ENCODE results near the gene EHBP1L1.
"Not testable (repeated sequence)": the region's sequence is repeated elsewhere in the genome, so short reads cannot be mapped to it uniquely, and the experiment has no call there.

EHBP1L1 gene

DNA sequence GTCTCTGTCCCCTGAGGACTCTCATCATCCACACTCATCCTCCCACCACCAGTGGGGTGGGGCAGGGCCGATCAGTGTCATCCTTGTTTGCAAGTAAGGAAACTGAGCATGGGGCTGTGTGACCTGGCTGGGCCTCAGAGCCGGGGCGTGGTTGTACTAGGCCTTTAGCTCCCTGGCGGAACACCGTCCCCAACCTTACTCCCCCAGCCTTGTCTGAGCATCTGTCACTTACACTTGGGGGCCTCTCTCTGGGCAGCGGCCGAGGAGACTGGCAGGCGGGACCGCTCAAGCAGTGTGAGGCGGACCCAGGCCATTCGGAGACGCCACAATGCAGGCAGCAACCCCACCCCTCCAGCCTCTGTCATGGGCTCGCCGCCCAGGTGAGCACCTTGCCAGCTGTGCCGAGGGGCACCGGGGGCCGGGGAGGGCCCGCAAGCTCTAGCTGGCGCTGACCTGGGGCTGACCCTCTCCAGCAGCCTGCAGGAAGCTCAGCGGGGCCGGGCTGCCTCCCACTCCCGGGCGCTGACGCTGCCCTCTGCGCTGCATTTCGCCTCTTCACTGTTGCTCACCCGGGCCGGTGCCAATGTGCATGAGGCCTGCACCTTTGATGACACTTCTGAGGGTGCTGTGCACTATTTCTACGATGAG, 43.6 kb downstream of the EHBP1L1 start:
- no peak for DNase-seq

- no peak for DNase-seq
Observed at GRCh38 chr11:65620666-65621065, 44.8 kb downstream of the EHBP1L1 start.

DNA sequence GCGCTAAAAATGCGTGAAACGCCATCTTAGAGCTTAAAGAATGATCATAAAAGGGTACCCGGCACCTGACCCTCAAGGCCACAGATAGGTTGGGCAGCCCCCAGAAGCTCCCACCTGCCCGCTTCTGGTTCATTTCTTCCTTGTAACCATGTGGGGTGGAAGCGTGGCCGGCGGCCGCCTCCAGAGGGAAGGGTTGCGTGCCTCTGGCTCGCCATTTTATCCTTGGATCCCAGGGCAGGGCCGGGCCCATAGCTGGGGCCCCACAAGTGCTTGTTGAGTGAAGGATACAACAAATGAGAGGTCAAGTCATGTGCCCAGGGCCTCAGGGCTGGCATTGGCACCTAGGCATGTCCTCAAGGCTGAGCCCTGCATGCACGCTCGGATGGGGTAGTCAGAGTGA, 45.6 kb downstream of the EHBP1L1 start:
- no peak for DNase-seq

- no peak for DNase-seq
Observed at GRCh38 chr11:65622011-65622410, 46.2 kb downstream of the EHBP1L1 start.

DNA sequence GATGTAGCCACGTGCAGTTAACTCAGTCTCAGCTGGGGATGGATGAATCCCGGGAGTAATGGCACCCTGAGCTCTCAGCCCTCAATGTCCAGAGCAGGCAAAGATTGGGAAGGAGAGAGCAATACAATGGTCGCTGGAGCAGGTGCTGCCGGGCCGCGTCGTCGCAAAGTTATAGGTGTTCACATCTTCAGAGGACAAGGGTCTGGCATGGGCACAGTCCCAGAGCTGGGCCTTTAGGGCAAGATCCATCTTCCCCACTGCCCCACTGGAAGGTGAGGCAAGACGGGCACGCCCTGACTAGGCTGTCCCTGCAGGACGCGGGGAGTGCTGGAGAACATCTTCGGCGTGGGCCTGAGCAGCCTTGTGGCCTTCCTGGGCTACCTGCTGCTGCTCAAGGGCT, 47.3 kb downstream of the EHBP1L1 start:
- DNase-seq, result no peak

GRCh38 chr11:65623852-65624616, 48.2 kb downstream of the EHBP1L1 start:
- no peak for DNase-seq

DNA sequence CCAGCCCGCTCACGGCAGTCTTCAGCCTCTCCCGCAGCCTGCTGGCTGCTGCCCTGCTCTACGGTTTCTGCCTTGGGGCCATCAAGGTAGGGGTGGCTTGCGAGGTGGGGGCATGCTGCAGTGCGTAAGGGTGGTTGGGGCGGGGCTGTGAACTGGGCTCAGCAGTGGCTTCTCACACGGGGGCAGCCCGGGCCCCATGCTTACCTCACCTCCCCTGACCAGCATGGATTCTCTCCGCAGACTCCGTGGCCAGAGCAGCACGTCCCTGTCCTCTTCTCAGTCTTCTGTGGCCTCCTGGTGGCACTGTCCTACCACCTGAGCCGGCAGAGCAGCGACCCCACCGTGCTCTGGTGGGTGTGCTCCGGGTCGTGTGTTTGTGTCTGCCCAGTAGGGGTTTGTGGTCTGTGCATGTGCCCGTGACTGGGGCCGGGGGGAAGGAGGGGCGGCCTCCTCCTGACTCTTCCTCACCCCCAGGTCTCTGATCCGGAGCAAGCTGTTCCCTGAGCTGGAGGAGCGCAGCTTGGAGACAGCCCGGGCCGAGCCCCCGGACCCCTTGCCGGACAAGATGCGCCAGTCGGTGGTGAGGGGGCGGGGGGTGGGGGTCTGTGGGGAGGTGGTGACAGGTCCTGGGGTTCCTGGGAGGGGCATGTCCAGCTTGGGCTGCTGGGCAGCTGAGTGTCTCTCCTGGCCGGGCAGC, 49.2 kb downstream of the EHBP1L1 start:
- no peak for DNase-seq

- peak; percentile 45 to 51 for DNase-seq
Observed at GRCh38 chr11:65625628-65626342, 49.9 kb downstream of the EHBP1L1 start.

GRCh38 chr11:65627202-65627601, 51.3 kb downstream of the EHBP1L1 start:
- no peak for DNase-seq

- no peak for DNase-seq
Observed at GRCh38 chr11:65629579-65629978, 53.7 kb downstream of the EHBP1L1 start.

DNA sequence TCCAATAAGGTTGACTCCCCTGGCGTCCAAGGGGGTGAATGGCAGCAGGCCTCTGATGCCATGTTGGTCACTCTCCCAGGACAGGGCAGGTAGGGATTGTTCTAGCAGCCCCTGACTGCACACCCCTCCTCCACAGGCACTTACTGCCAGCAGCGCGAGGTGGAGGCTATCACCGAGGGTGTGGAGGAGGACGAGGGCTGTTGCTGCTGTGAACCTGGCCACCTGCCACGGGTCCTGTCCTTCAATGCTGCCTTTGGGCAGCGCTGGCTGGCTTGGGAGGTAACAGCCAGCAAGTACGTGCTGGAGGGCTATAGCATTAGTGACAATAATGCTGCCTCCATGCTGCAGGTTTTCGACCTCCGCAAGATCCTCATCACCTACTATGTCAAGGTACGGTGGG, 54.4 kb downstream of the EHBP1L1 start:
- no peak for DNase-seq

- no peak for DNase-seq
Observed at GRCh38 chr11:65633390-65634108, 57.7 kb downstream of the EHBP1L1 start.

DNA sequence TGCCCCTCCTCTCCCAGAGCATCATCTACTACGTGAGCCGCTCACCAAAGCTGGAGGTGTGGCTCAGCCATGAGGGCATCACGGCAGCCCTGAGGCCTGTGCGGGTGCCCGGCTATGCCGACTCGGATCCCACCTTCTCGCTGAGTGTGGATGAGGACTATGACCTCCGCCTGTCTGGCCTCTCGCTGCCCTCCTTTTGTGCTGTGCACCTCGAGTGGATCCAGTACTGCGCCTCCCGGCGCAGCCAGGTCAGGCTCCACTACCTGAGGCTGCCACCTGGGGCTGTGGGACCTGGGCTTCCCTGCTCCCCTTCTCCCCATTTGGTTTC, 58.2 kb downstream of the EHBP1L1 start:
- DNase-seq, result no peak

GRCh38 chr11:65634440-65634839, 58.6 kb downstream of the EHBP1L1 start:
- no peak for DNase-seq

DNA sequence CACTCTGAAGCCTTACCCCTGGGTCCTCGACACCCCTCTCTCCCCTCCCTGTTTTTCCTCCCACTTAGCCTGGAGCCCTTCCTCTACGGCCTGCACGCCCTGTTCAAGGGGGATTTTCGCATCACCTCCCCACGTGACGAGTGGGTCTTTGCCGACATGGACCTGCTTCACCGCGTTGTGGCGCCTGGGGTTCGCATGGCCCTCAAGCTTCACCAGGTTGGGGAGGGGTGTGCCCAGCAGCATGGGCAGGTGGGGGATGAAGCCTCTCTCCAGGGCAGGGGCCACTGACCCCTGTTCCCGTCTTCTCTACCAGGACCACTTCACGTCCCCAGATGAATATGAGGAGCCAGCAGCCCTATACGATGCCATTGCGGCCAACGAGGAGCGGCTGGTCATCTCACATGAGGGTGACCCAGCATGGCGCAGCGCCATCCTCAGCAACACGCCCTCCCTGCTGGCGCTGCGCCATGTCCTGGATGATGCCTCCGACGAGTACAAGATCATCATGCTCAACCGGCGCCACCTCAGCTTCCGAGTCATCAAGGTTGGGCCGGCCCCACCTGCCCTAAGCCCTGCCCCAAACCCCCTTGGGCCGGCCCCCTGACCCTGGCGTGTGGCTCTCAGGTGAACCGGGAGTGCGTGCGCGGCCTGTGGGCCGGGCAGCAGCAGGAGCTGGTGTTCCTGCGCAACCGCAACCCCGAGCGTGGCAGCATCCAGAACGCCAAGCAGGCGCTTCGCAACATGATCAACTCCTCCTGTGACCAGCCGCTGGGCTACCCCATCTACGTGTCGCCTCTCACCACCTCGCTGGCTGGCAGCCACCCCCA, 59.3 kb downstream of the EHBP1L1 start:
- no peak for DNase-seq

DNA sequence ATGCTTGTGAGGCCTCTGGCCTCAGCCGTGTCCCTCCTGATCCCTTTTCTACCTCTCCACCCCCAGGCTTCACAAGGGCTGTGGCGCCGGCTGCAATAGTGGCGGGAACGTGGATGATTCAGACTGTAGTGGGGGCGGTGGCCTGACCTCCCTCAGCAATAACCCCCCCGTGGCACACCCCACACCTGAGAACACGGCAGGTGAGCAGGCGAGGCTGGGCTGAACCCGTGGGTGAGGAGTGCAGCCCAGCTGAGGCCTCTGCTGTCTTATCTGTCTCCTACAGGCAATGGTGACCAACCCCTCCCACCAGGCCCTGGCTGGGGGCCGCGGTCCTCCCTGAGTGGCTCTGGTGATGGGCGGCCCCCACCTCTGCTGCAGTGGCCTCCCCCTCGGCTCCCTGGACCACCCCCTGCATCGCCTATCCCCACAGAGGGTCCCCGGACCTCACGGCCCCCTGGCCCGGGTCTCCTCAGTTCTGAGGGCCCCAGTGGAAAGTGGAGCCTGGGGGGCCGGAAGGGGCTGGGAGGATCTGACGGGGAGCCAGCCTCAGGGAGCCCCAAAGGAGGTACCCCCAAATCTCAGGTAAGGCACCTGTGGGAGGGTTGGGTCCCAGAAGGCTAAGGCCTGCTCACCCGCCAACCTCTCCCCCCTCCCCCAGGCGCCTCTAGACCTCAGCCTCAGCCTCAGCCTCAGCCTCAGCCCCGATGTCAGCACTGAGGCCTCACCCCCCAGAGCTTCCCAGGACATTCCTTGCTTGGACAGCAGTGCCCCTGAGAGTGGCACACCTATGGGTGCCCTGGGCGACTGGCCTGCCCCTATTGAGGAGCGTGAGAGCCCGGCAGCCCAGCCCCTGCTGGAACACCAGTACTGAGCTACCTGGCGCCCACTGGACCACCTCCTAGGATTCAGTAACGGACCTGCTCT, 60.5 kb downstream of the EHBP1L1 start:
- DNase-seq, result no peak

DNA sequence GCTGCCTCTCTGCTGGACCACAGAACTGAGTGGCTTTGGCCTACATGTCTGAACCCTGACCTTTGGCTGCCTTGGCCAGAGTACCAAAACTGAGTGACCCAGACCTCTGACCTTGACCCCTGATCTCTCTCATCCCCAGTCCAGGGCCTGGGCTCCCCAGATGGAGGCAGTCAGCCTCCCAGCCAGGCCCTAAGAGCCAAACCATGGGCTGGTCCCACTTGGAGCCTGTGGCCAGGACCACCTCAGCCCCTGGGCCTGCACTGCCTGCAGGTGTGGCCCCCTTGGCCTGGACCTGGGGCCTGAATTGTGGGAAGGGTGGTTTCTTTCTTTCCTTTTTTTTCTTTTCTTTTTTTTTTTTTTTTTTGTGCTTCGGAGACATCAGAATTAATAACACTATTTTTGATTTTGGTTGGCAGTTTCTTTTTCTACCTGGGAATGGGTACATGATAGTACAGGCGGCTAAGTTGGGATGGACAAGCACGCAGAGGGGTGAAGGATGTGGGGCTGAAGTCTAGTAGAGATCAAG, 61.2 kb downstream of the EHBP1L1 start:
- DNase-seq, result no peak

GRCh38 chr11:65637794-65638419, 62.1 kb downstream of the EHBP1L1 start, which contains the start of gene SIPA1:
SIPA1 (plus strand) TSS chr11:65638101; CDS start chr11:65640922, 2,821 bp downstream.
- peak; percentile 77 to 80 for DNase-seq

DNA sequence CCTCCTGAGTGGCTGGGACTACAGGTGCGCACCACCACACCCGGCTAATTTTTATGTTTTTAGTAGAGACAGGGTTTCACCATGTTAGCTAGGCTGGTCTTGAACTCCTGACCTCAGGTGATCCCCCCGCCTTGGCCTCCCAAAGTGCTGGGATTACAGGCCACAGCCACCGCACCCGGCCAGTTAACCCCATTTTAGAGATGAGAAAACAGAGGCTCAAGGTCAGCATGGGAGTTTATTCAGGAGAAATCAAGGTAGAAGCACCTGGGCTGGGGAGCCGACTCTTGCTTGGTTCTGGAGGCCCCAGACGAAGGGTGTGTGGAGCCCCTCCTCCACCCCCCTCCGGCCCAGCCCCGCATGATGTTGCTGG, 63.4 kb downstream of the EHBP1L1 start:
- not testable (repeated sequence) for DNase-seq

Measured in activated CD4-positive, alpha-beta T cell treated with anti-CD3 and anti-CD28 coated beads, Interleukin-2, amount 50 U/mL, for 48 hours (primary cell).